NT2/D1 (cell line): ENCODE measurements around the gene C3AR1.

ENCODE experiments used
- SUZ12 ChIP-seq: IDR thresholded peaks from 2 replicates; pipeline ENCODE4 v1.6.1; 2011; ENCODE audit not compliant: insufficient read length, insufficient read depth; ENCODE audit errors: extremely low read depth
- ZNF274 ChIP-seq: IDR thresholded peaks from 2 replicates; pipeline ENCODE4 v1.6.1; 2011; ENCODE audit warnings: mild to moderate bottlenecking, low read depth, low read length

DNA sequence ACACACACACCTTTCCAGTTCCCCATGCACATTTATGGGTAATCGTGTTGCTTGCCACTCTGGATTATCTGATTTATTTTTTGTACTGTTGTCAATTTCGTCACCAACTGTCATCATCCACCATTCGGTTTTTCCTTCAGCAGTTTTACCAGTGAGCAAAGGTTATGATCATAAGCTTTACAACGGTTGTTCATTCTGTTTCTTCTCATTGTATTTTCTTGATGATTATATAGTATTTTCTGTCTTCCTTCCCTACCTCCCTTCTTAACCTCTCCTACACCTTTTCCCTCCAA is 16.6 kb upstream of the C3AR1 start:
- no peak for TF ChIP-seq SUZ12
- no peak for TF ChIP-seq ZNF274
